ENCODE results near the gene PRDM16.
"Not testable (repeated sequence)": the region's sequence is repeated elsewhere in the genome, so short reads cannot be mapped to it uniquely, and the experiment has no call there.

Gene PRDM16

GRCh38 chr1:3270403-3271245, 201.6 kb downstream of the PRDM16 start:
- DNase-seq, result no peak

- DNase-seq, result no peak
Measured at GRCh38 chr1:3271866-3272265, 202.9 kb downstream of the PRDM16 start.

DNA sequence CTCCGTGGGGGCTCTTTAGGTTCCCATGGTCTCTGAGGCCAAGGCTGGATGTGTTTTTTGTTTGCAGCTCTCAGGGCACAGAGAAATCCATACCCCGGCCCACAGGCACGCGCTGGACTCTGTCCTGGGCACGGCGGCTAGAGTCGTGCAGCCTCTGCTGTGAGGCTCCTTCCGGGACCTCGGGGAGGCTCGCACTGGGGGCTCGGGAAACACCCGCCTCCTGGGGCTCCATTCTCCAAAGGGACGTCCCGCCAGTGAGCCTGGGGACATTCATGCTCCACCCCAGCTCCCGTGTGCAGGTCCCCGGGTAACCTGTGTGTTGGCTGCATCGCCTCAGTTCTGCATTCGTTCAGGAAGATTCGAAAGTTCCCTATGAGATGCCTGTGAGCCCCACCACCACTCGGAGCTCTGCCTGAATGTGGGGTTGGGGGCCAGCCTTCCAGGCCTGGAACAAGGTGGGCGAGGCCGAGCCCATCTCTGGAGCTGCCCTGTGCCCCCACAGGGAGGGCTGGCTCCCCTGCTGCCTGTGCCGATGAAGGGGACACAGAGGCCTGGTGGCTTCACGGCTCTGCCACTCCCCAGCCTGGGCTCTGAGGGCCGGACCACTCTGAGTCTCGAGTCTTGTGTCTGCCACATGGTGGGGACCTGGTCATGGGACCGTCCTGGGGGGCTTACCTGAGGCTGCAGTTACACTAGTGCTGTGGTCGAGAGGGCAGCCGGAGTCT, 203.5 kb downstream of the PRDM16 start:
- no peak for DNase-seq

- DNase-seq, result no peak
Measured at GRCh38 chr1:3273447-3273846, 204.4 kb downstream of the PRDM16 start.

GRCh38 chr1:3274972-3275371, 206.0 kb downstream of the PRDM16 start:
- DNase-seq, result peak; percentile 10

DNA sequence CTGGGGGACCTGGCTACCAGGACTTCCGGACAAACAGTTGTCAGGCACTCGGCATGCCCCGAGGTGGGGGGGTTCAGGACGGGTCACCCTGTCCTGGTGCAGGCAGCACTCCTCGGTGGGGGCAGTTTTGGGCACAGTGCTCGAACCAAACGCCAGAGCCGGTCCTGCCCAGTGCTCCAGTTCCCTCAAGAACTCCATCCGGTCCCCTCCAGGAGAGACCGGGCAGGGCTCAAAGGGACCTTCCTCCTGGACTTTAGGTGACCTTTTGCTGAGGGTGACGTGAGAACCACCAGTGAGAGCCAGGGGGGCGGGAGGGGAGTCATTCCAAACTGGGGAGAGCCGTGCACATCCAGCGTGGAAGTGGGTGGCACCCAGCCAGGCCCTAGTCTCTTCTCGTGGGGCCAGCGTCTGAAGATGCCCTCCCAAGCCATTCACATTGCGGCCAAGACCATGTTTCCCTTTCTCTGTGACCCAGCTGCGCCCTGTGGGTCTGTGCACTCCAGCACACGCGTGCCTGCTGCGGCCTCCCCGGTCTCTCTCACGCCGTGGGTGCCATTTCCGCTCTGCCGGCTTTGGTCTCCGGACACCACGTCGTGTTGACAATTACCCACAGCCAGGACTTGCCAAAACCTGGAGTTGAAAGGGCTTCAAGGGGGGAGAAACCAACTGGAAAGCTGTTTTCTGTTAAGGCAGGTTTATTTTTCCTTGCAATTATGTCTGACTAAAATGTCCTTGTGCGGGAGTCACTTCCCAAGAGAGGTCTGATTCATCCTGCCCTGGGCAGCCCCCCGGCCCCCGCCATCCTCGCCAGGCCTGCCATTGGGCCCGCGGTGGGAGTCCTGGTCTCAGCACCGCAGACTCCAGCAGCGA, 206.7 kb downstream of the PRDM16 start:
- DNase-seq, result no peak

GRCh38 chr1:3276341-3276800, 207.4 kb downstream of the PRDM16 start:
- DNase-seq, result no peak

DNA sequence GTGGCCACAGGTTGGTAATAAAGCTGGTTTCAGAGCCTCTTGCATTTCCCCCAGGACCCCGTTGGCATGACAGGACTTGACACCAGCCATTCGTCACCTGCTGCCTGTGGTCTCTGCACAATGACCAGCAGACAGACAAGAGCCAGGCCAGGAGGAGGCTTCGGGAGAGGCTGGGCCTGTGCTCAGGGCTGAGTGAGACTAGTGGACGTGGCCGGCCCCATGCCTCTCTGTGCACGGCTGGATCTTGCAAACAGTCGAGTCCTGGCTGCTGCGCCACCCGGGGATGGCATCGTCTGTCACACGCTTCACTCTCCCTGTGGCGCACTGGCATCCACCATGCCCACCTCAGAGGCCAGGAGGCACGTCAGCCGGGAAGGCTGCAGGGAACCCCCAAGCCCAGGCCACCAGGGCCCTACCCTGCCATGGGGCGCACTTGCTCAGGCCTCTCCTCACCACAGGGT, 208.0 kb downstream of the PRDM16 start:
- no peak for DNase-seq

DNA sequence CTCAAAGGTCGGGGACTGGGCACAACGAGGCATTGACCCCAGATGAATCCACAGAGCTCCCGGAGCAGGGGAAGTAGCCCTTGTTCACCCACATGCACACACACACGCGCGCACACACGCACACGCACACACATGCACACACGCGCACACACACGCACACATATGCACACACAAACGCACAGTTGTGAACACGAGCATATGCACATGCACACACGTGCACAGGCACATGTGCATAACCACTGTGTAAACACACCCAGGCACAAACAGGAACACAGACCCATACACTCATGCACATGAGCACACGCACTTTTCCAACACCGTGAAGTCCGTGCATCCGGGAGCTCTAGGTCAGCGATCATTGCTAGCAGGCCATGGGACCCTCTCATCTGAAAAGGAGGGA, 208.6 kb downstream of the PRDM16 start:
- DNase-seq, result no peak

GRCh38 chr1:3278416-3279181, 209.6 kb downstream of the PRDM16 start:
- no peak for DNase-seq

GRCh38 chr1:3279182-3279470, 210.1 kb downstream of the PRDM16 start:
- DNase-seq, result no peak

GRCh38 chr1:3281735-3282134, 212.7 kb downstream of the PRDM16 start:
- DNase-seq, result no peak

DNA sequence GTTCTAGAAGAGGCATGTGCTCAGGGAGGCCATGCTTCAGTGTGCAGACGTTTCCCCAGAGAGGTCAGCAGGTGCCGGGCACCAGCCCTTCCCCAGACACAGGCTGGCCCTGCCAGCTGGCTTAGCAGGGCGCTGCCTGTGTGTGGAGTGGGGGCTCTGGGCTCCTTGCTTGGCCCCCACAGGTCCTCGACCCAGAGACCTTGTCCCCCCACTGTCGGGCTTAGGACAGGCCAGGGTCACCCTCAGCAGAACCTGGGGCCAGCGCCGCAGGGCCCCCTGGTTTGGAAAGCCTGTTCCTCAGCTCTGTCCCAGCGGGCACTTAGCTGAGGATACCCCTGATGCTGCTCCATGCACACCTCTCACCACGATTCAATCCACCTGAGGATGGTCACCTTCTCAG, 213.2 kb downstream of the PRDM16 start:
- no peak for DNase-seq

DNA sequence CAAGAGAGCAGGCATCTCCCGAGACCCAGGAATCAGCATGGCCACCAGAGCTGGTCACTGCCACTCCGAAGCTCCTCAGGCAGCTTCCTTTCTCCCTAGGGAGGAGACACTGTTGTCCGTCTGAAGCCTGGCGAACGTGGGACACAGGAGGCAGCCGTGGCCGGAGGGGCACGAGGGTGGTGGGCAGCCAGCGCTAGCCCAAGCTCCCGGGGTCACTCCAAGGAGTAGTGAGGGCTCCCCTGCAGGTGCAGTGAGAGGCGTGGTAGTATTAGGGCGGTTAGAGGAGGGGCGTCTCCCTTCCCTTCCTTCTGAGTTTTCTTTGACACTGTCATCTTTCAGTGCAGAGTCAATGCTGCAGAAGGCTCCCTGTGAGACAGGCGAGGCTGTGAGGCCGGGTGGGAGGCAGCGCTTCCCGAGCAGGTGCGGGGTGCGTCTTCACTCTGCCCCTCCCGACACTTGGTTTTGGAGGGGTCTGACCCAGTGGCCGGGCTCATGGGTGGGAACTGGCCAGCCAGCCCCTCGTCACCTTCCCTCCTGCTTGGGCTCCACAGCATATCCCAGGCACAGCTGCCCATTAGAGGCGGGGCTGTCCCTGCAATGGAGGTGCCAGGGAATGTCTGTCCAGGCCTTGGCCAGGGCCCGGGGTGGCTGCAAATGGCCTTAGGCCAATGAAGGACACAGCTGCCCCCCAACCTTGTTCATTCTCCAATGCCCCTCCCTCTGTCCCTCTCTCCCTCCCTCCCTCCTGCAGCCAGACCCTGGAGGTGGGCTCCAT, 213.8 kb downstream of the PRDM16 start:
- DNase-seq, result no peak

GRCh38 chr1:3283849-3284248, 214.8 kb downstream of the PRDM16 start:
- DNase-seq, result no peak

GRCh38 chr1:3284691-3285090, 215.7 kb downstream of the PRDM16 start:
- DNase-seq, result no peak

DNA sequence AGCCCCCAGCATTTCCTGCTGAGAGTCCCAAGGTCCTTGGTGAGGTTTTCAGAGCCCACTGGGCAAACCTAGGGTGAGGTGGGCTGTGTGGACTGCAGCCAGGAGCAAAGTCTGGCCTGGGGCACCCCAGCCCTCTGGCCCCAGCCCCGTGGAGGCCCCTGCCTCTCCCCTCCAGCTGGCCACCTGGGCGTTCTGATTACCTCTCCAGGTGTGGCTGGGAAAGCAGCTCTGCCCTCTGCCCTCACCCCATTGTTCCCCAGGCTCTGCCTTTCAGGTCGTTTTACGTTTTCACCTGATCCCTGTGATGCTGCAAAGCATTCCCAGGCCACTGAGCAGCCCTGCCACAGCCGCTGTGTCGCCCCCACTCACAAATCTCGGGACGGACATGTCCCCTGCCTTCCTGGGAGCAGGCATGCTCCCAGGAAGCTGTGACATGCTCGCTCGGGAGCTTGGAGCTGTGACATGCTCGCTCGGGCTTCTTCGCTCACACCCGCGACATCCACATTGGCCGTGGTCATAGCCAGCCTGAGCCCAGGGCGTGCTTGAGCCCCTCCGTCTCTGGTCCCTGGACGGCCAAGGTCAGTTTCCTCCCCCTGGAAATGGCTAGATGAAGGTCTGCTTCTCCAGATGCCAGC, 216.2 kb downstream of the PRDM16 start:
- no peak for DNase-seq

- DNase-seq, result not testable (repeated sequence)
Measured at GRCh38 chr1:3287095-3287494, 218.1 kb downstream of the PRDM16 start.

DNA sequence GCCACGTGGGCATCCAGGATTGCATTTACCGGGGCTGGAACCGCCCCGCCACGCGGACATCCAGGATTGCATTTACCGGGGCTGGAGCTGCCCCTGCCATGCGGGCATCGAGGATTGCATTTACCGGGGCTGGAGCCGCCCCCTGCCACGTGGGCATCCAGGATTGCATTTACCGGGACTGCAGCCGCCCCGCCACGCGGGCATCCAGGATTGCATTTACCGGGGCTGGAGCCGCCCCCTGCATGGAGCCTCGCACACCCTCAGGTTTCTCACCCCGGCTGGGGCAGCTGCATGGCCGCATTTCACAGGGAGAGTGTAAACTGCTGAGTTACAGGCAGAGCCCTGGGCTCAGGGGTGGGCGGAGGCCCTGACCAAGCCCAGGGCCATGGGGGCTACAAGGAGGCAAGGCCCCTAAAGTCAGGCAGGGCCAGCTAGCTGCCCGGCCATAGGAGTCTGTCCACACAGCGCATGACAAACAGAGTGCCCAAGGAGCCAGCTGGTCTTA, 218.7 kb downstream of the PRDM16 start:
- no peak for DNase-seq

DNA sequence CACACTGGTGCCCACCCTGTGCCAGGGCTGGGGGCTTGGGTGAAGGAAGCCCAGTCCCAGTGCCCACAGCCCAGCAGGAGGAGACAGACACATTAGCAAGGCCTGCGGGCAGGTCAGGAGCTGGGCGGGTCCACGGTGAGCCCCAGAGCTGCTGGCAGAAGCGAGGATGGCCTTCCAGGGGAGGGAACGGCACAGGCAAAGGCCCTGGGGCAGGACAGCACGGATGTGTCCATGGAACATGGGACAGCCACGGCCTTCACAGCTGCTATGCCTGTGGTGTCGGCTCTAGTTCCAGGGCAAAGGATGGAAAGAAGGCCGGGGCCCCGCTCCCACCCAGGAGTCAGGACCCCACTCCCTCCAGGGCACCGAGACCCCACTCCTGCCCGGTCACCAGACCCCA, 220.5 kb downstream of the PRDM16 start:
- no peak for DNase-seq

GRCh38 chr1:3290438-3290837, 221.4 kb downstream of the PRDM16 start:
- DNase-seq, result no peak

All from NCI-H1436 treated with DMSO at 0.1 percent for 48 hours (cell line).